Transverse colon (tissue), 4 donors: ENCODE measurements around the gene ELP5. TPM values are rescaled to one million over a fixed set of nuclear protein-coding genes. Genes with fewer than 3 reads are reported as not detected.

Experiments
- DNase-seq: peaks from one replicate; pipeline ENCODE4 v3.0.0-alpha.2; 2019
- H3K27ac ChIP-seq, 4 donors: fragments of 200-600 bp; sonication (generic); 2 replicates each; pipeline ENCODE4 v1.5.1; 2016 to 2018; ENCODE audit warnings: inconsistent platforms in 4 of 4
- H3K27me3 ChIP-seq: fragments of 200-600 bp; sonication (generic); 2 replicates; pipeline ENCODE4 v1.5.1; 2017; ENCODE audit warnings: inconsistent platforms
- H3K36me3 ChIP-seq, 4 donors: fragments of 200-600 bp; sonication (generic); 2 replicates each; pipeline ENCODE4 v1.5.1; 2017 to 2019; ENCODE audit warnings: inconsistent platforms in 4 of 4
- H3K4me1 ChIP-seq, 4 donors: fragments of 200-600 bp; sonication (generic); 2 replicates each; pipeline ENCODE4 v1.5.1; 2017 to 2020; ENCODE audit warnings: inconsistent platforms in 4 of 4
- H3K4me3 ChIP-seq, 4 donors: fragments of 200-600 bp; sonication (generic); 1 replicate in 1 of 4; 2 replicates in 3 of 4; pipeline versions ENCODE4 v1.5.1 to v1.6.1; 2017 to 2019; ENCODE audit warnings: inconsistent platforms in 4 of 4
- H3K9me3 ChIP-seq, 2 donors: fragments of 200-600 bp; sonication (generic); 2 replicates each; pipeline ENCODE4 v1.5.1; 2017 to 2019; ENCODE audit warnings: inconsistent platforms in 2 of 2
- EP300 ChIP-seq: sonication (generic); formaldehyde crosslinking; IDR thresholded peaks from one replicate; pipeline ENCODE4 v1.6.1; 2017; ENCODE audit warnings: antibody characterized with exemption, low read depth
- POLR2A ChIP-seq: fragments of 450-650 bp; IDR thresholded peaks from one replicate; pipeline ENCODE4 v1.6.1; 2016; ENCODE audit warnings: antibody characterized with exemption, mild to moderate bottlenecking, moderate library complexity
- POLR2AphosphoS5 ChIP-seq, 3 donors: sonication (generic); formaldehyde crosslinking; IDR thresholded peaks; one replicate each; pipeline ENCODE4 v1.6.1; 2016; ENCODE audit warnings: antibody characterized with exemption in 3 of 3
- WGBS, 2 donors: methylation state at CpG; one replicate each; pipeline ENCODE4 v1.1.5; 2018; ENCODE audit warnings: low coverage in 1 of 2; 5-methylcytosine and 5-hydroxymethylcytosine counted together
- in situ Hi-C, 4 donors: fragments of 200-750 bp; cut with MboI; loops; one replicate each; pipeline versions ENCODE4 v1.15.0 to v1.15.1; 2017; ENCODE audit warnings: low sequenced_read_pairs in 3 of 4, low pct_ligation_motif_present in 1 of 4, low pct_unique_long_range_greater_than_20kb in 1 of 4
- intact Hi-C: fragments of 100-400 bp; cut with DNase I; formaldehyde crosslinking; loops from one replicate; pipeline ENCODE4 v1.15.1; 2023; ENCODE audit warnings: low total_unique reads
- total RNA-seq, 4 donors: library from RNA; depleted of rRNA; stranded (reverse); fragments of >200 nt; gene quantifications; one replicate each; pipeline ENCODE4 v1.1.0, GENCODE V29; 2016
- TF ChIP-seq, protein P1 (sequence below), 5 experiments: fragments of 200-600 bp in 3 of 5; fragments of 450-650 bp in 2 of 5; sonication (generic) in 3 of 5; IDR thresholded peaks; 1 replicate in 2 of 5; 2 replicates in 3 of 5; pipeline ENCODE4 v1.5.1; 2016 to 2017; ENCODE audit warnings: antibody characterized with exemption in 5 of 5, inconsistent platforms in 3 of 5, mild to moderate bottlenecking in 2 of 5, moderate library complexity in 1 of 5

ELP5 gene
- total RNA-seq, 4 donors from 2014 or later, result 4.9 to 36.2 (median 30.3) TPM

DNA sequence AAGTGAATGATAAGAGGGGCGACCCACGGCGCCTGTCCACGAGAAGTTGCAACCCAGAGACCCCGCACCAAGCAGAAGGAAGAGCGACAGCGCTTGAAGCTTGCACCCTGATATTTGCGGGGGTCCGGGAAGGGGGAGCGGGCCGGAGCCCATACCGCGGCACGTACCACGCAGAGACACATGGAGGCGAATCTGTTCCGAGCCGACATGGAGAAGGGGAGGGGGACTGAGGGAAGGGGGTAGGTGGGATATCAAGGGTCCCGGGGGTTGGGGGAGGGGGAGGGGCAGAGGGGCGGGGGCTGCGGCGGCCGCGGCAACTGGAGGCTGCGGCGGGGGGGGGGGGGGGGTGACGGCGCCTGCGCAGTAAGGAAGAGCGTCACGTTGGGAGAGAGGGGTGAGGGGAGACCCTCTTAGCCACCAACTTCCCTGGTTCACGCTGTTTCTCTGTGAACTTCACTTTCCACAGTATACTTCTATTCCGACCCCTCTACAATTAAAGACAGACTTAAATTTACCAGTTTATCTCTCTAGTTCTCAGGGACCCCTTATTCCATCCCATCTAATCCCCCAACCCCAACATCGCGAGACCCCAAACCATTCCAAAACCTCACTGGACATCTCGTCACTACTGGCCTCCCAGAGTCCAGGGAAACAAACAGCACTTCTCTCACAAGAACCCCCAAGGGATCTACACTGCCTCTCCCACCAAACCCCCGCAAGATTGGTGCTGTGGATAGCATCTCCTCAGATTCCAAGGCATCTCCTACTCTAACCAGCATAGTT, 40.3 kb upstream of the ELP5 start:
- no peak overlapping the region for H3K27ac ChIP-seq
- no peak overlapping the region for H3K4me3 ChIP-seq
- DNase-seq, result no peak
- no peaks in the 10 kb centered on the region for H3K9me3 ChIP-seq
- 27 to 43% methylated on average over 3 to 37 of the region's 37 CpGs for WGBS, 2 donors
- H3K36me3 ChIP-seq, result no peaks in the 10 kb centered on the region
- peaks cover 8 to 31% (median 26%) of the 10 kb centered on the region in 4 donors for H3K4me1 ChIP-seq
- no peak for TF ChIP-seq POLR2A
- TF ChIP-seq POLR2AphosphoS5 (IDR thresholded peaks at IDR 0.05), result no peak
- TF ChIP-seq, protein P1, sequence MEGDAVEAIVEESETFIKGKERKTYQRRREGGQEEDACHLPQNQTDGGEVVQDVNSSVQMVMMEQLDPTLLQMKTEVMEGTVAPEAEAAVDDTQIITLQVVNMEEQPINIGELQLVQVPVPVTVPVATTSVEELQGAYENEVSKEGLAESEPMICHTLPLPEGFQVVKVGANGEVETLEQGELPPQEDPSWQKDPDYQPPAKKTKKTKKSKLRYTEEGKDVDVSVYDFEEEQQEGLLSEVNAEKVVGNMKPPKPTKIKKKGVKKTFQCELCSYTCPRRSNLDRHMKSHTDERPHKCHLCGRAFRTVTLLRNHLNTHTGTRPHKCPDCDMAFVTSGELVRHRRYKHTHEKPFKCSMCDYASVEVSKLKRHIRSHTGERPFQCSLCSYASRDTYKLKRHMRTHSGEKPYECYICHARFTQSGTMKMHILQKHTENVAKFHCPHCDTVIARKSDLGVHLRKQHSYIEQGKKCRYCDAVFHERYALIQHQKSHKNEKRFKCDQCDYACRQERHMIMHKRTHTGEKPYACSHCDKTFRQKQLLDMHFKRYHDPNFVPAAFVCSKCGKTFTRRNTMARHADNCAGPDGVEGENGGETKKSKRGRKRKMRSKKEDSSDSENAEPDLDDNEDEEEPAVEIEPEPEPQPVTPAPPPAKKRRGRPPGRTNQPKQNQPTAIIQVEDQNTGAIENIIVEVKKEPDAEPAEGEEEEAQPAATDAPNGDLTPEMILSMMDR (IDR thresholded peaks at IDR 0.05), result no peak
- TF ChIP-seq EP300, result no peak
- in situ Hi-C loops, result loop anchor here in 1 of 4 donors (10.0 kb wide), 1 partner anchor 167 kb away; the partner anchor contains the start of gene SLC16A11
- intact Hi-C loops, result no loop called here
- H3K27me3 ChIP-seq, result no peaks in the 10 kb centered on the region

DNA sequence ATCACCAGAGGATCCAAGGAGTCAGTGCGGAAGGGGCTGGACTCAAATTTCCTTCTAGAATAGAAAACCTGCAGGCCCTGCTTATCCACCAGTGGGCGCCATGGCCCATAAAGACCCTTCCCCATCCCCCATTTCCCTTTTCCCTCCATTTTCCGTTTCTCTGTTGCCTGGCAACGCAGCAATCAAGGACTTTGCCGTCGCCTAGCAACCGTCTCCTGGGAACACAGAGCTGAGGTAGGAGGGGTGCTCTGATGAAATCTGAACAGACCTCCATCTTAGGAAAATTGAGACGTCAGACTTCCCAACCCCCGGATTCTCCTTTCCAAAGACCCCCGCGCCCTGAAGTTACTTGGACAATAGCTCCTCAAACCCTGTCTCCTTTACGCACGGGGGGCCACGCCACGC, 38.1 kb upstream of the ELP5 start:
- Histone ChIP-seq H3K36me3 (no peaks in the 10 kb centered on the region), H3K4me3 (peak overlapping the region in 3 of 4 donors; percentile 25 to 59 (median 33)), H3K27ac (peak overlapping the region; percentile 79 to 100 (median 92)), H3K9me3 (no peaks in the 10 kb centered on the region), H3K27me3 (no peaks in the 10 kb centered on the region), H3K4me1 (peaks cover 20 to 50% (median 43%) of the 10 kb centered on the region in 4 donors)
- no peak for TF ChIP-seq EP300
- no peak for TF ChIP-seq POLR2A
- TF ChIP-seq, protein P1 (IDR thresholded peaks at IDR 0.05), result peak in 3 of 5 experiments; percentile 12 to 35 (median 17)
- TF ChIP-seq POLR2AphosphoS5 (IDR thresholded peaks at IDR 0.05), result no peak
- WGBS, 2 donors, result 4 to 9% methylated on average over 4 to 15 of the region's 15 CpGs
- intact Hi-C loops, result no loop called here
- in situ Hi-C loops, result loop anchor here in 1 of 4 donors (10.0 kb wide), 1 partner anchor 169 kb away; the partner anchor contains the start of gene SLC16A11
- DNase-seq, result peak; percentile 79

DNA sequence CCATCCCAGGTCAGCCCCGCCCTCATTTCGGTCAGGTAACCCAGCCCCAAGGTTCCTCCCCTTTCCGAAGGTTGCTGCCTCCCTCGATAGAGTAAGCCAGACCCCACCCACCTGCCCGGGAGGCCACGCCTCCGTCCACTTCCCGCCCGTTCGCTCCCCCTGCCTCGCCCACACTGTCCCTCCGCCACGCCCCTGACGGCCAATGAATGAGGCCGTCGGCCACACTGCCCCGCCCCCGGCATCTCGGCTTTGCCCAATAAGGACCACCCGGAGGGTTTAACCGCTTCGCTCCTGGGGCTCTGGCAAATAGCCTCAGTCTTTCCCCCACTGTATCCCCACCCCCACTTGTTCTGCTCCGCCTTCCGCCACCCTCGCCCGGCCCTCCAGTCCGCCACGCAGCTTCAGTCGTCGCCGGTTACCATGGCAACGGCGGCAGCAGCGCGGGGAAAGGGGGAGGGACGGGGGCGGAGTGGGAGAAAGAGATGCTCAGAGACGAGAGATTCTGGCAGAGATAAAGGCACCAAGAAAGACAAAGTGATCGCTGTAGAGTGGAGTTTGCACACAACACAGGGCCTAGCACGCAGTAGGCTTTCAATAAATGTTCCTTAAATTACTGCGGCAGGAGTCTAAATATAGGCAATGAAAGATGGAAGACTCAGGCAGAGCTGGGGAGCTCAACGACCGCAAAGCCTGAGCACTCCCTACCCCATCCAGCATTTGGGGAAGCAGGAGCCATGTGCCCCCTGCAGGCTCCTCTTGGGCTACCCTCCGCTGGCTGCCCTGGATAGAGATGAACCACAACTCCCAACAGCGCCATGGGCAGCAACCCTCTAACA, 37.5 kb upstream of the ELP5 start:
- intact Hi-C loops, result no loop called here
- peaks cover 26 to 56% (median 49%) of the 10 kb centered on the region in 4 donors for H3K4me1 ChIP-seq
- no peaks in the 10 kb centered on the region for H3K36me3 ChIP-seq
- no peaks in the 10 kb centered on the region for H3K27me3 ChIP-seq
- WGBS, 2 donors, result 0 to 2% methylated on average over 16 to 45 of the region's 45 CpGs
- H3K9me3 ChIP-seq, result no peaks in the 10 kb centered on the region
- TF ChIP-seq POLR2A (no peak), POLR2AphosphoS5 (IDR thresholded peaks at IDR 0.05) (peak in 1 of 3 donors; percentile 19)
- TF ChIP-seq, protein P1 (IDR thresholded peaks at IDR 0.05), result peak; percentile 27 to 61 (median 46)
- H3K27ac ChIP-seq, result peak overlapping the region; percentile 79 to 100 (median 92)
- peak overlapping the region; percentile 13 to 59 (median 29) for H3K4me3 ChIP-seq
- in situ Hi-C loops, result loop anchor here in 1 of 4 donors (10.0 kb wide), 1 partner anchor 170 kb away; the partner anchor contains the start of gene SLC16A11
- peak; percentile 99 for DNase-seq
